Measurements from ENCODE around the gene ACTN4.

DNA sequence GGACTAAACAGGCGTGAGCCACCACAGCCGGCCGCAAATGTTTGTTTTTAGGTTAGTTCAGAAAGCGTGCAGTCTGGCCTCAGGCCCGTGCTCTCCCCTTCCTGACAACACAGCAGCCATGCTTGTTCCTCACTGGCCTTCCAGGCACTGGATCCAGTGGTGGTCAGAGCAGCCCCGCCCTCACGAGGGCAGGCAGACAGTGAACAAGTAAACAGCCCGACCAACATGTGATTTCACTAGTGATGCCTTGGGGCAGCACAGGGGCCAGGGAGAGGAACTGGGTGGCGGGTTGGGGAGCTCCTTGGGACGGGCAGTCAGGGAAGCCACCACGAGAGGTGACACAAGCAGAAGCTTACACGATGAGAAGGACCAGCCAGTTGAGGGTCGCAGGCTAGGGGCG lies 56.1 kb downstream of the ACTN4 start:
- TF ChIP-seq STAT1 (IDR thresholded peaks at IDR 0.05; ENCODE audit: unreplicated experiment) (no peak), EZH2 (IDR thresholded peaks at IDR 0.05; ENCODE audit: low read depth, unreplicated experiment) (no peak), CREB1 (CRISPR knock-in tag; IDR thresholded peaks at IDR 0.05; ENCODE audit: low read depth) (no peak), ZNF114 (CRISPR knock-in tag; IDR thresholded peaks at IDR 0.05) (no peak), JUNB (IDR thresholded peaks at IDR 0.05; ENCODE audit: unreplicated experiment) (no peak), POLR2AphosphoS5 (IDR thresholded peaks at IDR 0.05; ENCODE audit: low read depth) (no peak), EZH2phosphoT487 (IDR thresholded peaks at IDR 0.05; ENCODE audit: unreplicated experiment) (no peak), NANOG (IDR thresholded peaks at IDR 0.05; ENCODE audit: borderline replicate concordance) (no peak)
- TF ChIP-seq, protein P1, sequence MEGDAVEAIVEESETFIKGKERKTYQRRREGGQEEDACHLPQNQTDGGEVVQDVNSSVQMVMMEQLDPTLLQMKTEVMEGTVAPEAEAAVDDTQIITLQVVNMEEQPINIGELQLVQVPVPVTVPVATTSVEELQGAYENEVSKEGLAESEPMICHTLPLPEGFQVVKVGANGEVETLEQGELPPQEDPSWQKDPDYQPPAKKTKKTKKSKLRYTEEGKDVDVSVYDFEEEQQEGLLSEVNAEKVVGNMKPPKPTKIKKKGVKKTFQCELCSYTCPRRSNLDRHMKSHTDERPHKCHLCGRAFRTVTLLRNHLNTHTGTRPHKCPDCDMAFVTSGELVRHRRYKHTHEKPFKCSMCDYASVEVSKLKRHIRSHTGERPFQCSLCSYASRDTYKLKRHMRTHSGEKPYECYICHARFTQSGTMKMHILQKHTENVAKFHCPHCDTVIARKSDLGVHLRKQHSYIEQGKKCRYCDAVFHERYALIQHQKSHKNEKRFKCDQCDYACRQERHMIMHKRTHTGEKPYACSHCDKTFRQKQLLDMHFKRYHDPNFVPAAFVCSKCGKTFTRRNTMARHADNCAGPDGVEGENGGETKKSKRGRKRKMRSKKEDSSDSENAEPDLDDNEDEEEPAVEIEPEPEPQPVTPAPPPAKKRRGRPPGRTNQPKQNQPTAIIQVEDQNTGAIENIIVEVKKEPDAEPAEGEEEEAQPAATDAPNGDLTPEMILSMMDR (conservative IDR thresholded peaks at IDR 0.05; ENCODE audit: low read depth in 2 of 2) = no peak
- TF ChIP-seq, protein P2, sequence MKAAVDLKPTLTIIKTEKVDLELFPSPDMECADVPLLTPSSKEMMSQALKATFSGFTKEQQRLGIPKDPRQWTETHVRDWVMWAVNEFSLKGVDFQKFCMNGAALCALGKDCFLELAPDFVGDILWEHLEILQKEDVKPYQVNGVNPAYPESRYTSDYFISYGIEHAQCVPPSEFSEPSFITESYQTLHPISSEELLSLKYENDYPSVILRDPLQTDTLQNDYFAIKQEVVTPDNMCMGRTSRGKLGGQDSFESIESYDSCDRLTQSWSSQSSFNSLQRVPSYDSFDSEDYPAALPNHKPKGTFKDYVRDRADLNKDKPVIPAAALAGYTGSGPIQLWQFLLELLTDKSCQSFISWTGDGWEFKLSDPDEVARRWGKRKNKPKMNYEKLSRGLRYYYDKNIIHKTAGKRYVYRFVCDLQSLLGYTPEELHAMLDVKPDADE (IDR thresholded peaks at IDR 0.05) = no peak
- TF ChIP-seq, protein P3, sequence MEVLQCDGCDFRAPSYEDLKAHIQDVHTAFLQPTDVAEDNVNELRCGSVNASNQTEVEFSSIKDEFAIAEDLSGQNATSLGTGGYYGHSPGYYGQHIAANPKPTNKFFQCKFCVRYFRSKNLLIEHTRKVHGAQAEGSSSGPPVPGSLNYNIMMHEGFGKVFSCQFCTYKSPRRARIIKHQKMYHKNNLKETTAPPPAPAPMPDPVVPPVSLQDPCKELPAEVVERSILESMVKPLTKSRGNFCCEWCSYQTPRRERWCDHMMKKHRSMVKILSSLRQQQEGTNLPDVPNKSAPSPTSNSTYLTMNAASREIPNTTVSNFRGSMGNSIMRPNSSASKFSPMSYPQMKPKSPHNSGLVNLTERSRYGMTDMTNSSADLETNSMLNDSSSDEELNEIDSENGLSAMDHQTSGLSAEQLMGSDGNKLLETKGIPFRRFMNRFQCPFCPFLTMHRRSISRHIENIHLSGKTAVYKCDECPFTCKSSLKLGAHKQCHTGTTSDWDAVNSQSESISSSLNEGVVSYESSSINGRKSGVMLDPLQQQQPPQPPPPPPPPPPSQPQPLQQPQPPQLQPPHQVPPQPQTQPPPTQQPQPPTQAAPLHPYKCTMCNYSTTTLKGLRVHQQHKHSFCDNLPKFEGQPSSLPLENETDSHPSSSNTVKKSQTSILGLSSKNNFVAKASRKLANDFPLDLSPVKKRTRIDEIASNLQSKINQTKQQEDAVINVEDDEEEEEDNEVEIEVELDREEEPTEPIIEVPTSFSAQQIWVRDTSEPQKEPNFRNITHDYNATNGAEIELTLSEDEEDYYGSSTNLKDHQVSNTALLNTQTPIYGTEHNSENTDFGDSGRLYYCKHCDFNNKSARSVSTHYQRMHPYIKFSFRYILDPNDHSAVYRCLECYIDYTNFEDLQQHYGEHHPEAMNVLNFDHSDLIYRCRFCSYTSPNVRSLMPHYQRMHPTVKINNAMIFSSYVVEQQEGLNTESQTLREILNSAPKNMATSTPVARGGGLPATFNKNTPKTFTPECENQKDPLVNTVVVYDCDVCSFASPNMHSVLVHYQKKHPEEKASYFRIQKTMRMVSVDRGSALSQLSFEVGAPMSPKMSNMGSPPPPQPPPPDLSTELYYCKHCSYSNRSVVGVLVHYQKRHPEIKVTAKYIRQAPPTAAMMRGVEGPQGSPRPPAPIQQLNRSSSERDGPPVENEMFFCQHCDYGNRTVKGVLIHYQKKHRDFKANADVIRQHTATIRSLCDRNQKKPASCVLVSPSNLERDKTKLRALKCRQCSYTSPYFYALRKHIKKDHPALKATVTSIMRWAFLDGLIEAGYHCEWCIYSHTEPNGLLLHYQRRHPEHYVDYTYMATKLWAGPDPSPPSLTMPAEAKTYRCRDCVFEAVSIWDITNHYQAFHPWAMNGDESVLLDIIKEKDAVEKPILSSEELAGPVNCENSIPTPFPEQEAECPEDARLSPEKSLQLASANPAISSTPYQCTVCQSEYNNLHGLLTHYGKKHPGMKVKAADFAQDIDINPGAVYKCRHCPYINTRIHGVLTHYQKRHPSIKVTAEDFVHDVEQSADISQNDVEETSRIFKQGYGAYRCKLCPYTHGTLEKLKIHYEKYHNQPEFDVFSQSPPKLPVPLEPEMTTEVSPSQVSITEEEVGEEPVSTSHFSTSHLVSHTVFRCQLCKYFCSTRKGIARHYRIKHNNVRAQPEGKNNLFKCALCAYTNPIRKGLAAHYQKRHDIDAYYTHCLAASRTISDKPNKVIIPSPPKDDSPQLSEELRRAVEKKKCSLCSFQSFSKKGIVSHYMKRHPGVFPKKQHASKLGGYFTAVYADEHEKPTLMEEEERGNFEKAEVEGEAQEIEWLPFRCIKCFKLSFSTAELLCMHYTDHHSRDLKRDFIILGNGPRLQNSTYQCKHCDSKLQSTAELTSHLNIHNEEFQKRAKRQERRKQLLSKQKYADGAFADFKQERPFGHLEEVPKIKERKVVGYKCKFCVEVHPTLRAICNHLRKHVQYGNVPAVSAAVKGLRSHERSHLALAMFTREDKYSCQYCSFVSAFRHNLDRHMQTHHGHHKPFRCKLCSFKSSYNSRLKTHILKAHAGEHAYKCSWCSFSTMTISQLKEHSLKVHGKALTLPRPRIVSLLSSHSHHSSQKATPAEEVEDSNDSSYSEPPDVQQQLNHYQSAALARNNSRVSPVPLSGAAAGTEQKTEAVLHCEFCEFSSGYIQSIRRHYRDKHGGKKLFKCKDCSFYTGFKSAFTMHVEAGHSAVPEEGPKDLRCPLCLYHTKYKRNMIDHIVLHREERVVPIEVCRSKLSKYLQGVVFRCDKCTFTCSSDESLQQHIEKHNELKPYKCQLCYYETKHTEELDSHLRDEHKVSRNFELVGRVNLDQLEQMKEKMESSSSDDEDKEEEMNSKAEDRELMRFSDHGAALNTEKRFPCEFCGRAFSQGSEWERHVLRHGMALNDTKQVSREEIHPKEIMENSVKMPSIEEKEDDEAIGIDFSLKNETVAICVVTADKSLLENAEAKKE (CRISPR knock-in tag; IDR thresholded peaks at IDR 0.05) = no peak
- TF ChIP-seq, protein P4, sequence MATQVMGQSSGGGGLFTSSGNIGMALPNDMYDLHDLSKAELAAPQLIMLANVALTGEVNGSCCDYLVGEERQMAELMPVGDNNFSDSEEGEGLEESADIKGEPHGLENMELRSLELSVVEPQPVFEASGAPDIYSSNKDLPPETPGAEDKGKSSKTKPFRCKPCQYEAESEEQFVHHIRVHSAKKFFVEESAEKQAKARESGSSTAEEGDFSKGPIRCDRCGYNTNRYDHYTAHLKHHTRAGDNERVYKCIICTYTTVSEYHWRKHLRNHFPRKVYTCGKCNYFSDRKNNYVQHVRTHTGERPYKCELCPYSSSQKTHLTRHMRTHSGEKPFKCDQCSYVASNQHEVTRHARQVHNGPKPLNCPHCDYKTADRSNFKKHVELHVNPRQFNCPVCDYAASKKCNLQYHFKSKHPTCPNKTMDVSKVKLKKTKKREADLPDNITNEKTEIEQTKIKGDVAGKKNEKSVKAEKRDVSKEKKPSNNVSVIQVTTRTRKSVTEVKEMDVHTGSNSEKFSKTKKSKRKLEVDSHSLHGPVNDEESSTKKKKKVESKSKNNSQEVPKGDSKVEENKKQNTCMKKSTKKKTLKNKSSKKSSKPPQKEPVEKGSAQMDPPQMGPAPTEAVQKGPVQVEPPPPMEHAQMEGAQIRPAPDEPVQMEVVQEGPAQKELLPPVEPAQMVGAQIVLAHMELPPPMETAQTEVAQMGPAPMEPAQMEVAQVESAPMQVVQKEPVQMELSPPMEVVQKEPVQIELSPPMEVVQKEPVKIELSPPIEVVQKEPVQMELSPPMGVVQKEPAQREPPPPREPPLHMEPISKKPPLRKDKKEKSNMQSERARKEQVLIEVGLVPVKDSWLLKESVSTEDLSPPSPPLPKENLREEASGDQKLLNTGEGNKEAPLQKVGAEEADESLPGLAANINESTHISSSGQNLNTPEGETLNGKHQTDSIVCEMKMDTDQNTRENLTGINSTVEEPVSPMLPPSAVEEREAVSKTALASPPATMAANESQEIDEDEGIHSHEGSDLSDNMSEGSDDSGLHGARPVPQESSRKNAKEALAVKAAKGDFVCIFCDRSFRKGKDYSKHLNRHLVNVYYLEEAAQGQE (IDR thresholded peaks at IDR 0.05; ENCODE audit: unreplicated experiment) = no peak

All from GM23338 (cell line).